ENCODE data around the gene PRR7.

PRR7 gene

DNA sequence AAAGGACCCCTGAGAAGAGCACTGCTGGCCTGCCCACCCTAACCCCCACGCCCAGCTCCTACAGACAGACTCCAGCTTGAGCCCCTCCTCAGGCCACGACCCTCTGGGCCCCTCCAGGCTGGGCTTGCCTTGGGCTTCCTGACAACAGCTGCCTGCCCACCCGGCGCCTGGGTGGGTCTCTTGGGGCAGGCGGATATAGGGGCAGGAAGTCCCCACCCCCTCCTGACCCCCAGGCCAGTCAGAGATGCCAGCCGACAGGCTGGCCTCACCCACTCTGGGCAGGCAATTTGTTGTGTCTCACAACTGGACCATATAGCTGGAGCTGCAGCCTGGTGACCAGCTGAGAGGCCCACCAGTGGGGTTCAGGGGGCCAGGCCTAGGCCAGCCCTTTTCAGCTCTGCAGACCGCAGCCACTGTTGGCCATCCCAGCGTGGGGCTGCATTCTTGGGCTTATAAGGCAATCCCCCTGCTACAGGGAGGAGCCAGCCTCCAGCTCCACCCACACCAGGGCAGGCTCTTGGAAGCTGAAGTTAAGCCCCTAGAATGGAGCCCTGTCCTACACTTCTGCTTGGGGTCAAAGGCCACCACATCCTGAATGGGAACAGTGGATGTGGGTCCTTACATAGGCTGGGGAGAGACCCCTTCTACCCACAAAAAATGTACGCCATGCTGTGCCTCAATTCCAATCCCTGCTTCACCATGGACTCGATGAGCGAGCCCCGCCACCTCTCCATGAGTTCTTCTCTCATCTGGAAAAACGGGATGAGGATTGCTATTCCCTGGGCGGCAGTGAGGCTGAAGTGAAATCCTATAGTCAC lies 48.8 kb downstream of the PRR7 start:
- DNase-seq: no peak

DNA sequence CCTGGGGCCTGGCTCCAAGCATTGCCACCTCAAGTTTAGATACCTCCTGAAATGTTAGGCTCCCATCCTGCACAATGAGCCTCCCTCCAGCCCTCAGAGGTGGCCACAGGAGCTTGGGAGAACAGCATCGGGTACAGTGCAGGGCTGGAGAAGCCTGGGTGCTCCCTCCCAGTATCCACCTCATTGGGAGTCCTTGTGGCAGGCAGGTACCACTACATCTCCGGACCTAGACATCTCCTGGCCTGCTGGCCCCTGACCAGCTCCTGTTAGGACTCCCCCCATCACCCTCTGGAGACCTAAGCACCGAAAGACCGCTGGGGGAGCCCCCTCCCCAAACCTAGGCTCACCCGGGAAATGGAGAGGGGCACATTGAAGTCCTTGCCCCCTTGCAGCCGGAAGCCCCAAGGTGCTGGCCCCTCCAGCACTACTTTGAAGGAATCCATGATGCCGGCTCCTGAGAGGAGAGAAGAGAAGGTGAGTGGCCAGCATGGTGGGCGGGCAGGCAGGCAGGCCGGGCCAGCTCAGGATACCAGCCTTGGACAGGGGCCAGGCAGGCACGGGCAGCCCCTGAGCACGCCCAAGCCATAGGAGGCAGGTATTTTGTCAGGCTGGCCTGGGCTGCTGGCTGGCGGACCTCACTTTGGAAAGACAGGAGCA lies 49.6 kb downstream of the PRR7 start:
- no peak for DNase-seq

DNA sequence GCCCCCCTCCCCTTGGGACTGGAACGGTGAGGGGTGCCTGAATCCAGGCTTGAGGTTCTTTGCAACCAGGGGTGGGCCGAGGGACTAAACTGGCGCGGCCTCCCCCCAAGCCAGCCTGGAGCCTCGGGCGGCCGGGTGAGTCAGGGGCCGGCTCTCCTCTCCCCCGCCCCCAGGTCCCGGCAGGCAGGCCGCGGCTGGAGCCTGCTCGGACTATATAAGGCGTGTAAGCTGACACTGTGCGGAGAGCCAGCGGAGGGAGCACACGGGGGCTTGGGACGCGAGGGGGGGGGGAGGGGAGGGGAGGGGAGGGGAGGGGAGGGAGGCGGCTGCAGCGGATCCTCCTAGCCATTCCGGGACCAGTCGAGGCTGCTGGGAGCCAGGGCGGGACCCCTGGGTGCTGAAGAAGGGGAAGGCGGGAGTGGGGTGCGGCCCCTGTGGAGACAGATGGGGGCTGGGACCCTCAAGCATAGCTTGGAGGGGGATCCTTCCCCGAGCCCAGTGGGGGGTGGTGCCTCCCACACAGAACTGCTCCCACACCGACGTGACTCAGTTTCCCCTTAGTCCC lies 50.2 kb downstream of the PRR7 start:
- peak in 3 of 56 donors; percentile 20 to 48 (median 23) for DNase-seq

- DNase-seq: peak in 55 of 56 donors; percentile 14 to 93 (median 76)
Observed at GRCh38 chr5:177497292-177498012, 50.8 kb downstream of the PRR7 start, which contains the start of gene PDLIM7. TSS of gene PDLIM7 (minus strand) at chr5:177497604. CDS start at chr5:177496512, 1,092 bp downstream.

DNA sequence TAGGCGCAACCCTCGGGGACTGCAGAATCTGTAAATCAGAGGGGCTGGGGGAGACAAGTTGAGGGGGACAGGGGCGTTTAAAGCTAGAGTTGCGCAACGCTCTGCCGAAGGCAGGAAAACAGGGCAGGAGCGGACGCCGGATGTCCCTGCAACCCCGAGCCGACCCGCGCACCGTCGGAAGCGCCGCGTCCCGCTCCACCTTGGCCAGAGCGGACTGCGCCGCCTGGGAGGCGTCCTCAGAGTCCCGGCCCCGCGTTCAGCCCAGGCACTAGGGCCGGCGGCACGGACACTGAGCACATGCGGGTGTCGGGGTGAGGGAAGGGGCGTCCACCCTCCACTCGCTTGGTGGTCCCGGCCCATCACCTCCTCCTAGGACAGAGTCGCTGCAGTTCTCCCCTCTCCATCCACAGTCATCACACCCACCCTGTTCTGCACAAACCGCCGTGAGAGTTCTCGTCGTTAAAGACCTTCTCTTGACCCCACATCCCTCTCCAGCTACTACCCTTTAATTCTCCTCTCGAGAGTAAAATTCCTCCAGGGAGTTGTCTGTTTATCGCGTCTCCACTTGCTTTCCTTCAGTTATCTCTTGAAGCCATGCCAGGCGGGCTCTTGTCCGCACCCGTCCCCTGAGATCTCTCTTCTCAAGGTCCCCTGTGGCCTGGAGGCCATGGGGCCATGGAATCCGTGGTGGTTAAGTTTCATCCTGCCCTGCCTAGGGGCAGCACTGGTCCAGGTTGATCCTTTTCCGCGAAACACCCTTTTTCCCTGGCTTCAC lies 51.6 kb downstream of the PRR7 start:
- DNase-seq: no peak

DNA sequence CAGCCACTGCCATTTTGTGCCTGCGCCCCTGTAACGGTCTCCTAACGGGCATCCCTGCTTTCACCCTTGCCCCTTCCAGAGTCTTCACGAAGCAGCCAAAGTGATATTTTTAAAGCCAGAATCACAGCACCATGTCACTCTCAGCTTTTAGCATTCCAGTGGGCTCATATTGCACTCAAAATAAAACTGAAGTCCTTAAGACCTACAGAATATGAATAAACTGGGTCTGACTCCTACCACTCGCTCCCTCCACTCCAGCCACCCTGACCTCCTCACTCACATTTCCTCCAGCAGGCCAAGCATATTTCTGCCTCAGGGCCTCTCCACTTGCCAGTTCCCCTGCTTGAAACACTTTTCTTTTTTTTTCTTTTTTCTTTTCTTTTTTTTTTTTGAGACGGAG lies 53.2 kb downstream of the PRR7 start:
- no peak for DNase-seq

- peak in 53 of 56 donors; percentile 26 to 92 (median 72) for DNase-seq
Observed at GRCh38 chr5:177500685-177501522, 54.3 kb downstream of the PRR7 start.

DNA sequence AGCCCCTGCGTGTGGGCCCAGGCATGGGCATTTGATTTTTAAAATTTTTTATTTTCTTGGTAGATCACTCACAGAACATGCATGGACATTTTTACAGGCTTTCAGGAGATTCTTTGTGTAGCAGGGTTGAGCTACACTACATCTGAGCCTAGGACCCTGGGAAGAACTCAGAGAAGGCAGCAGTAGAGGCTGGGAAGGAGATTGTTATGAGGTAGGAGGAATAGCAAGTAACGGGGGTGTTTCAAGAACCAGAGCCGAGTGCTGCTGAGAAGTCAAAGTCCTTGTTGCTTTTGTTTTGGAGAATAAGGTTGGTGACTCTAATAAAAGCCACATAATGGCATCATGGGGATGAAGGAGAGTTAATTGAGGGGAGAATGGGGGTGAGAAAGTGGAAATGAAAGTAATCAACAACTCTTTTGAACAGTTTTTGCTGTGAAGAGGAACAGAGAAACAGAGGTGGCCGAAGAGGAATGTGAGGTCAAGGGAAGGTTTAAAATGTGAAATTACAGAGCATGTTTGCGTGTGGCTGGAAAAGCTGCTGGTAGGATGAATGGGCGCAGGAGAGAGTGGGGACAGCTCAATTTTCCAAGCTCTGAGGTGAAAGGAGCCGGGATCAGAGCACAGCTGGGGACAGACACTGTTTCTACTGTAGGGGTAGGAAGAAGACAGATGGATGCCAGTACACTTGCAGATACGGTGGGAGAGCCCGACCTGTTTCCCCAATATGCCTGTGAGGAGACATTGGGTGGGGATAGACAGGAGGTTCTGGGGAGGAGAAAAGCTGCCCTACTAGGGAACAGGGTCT lies 55.5 kb downstream of the PRR7 start:
- DNase-seq: peak in 3 of 56 donors; percentile 5 to 23 (median 17)

GRCh38 chr5:177502886-177503285 lies 56.3 kb downstream of the PRR7 start:
- no peak for DNase-seq

GRCh38 chr5:177503351-177504085 lies 56.9 kb downstream of the PRR7 start:
- no peak for DNase-seq

DNA sequence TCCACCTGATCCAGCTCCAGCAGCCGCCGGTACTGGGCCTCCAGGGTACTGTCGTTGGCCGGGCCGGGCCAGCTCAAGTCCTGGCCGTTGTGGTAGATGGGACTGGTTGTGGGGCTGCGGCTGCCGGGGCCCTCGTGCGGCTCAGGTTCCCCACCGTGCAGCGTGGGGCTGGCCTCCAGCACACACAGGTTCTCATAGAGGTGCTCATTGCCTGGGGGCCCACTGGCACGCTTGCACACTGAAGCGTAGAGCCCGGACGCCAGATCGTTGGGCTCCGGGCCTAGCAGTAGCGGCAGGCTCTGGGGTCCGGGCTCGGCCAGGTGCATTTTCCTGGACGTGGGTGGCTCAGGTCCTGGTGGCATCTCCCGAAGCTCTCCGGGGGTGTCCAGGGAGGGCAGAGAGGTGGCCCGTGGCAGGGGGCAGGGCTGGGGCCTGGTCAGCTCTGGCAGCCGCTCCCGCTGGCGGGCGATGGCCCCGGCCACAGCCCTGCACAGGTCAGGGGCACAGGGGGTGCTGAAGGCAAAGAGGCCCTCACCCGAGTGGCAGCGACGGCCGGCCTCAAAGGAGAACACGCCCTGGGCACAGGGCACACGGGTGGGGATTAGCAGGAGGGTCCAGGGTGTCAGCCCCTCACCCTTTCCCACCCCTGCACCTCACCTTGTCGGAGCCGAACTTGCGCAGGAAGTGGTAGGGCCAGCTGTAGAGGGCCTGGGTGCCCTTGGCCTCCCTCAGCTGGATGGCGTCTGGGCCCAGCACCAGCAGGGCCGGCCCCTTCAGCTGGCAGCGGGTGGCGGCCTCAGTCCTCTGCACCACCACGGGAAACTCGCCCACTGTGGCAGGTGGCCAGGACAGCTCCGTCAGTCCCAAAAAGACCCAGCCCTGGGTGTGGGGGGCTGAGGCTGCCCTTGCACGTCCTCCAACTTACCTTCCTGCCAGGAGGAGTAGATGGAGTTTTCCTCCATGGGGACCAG lies 57.8 kb downstream of the PRR7 start:
- no peak for DNase-seq

GRCh38 chr5:177505075-177505474 lies 58.5 kb downstream of the PRR7 start:
- DNase-seq: no peak

All from nucleus accumbens (tissue), 56 donors.